Gastroesophageal sphincter (tissue), 4 donors: ENCODE data around the gene MPP4. TPM values are rescaled to one million over a fixed set of nuclear protein-coding genes. Genes with fewer than 3 reads are reported as not detected.

Source experiments
- ATAC-seq: fragments of 150-250 bp; one replicate; pipeline ENCODE4 v1.9.1; 2016; ENCODE audit warnings: mild to moderate bottlenecking, moderate library complexity
- H3K27ac ChIP-seq, 4 donors: fragments of 200-600 bp; sonication (generic) in 3 of 4; 1 replicate in 3 of 4; 2 replicates in 1 of 4; pipeline ENCODE4 v1.5.1; 2016 to 2019
- H3K27me3 ChIP-seq: fragments of 200-600 bp; sonication (generic); one replicate; pipeline ENCODE4 v1.5.1; 2019
- H3K36me3 ChIP-seq, 2 donors: fragments of 200-600 bp; sonication (generic); one replicate each; pipeline ENCODE4 v1.5.1; 2019; ENCODE audit warnings: control low read depth in 1 of 2
- H3K4me1 ChIP-seq, 3 donors: fragments of 200-600 bp; sonication (generic); 1 replicate in 2 of 3; 2 replicates in 1 of 3; pipeline ENCODE4 v1.5.1; 2016 to 2019; ENCODE audit warnings: control low read depth in 2 of 3
- H3K4me3 ChIP-seq, 2 donors: fragments of 200-600 bp; sonication (generic); one replicate each; pipeline ENCODE4 v1.5.1; 2019; ENCODE audit warnings: mild to moderate bottlenecking in 1 of 2, moderate library complexity in 1 of 2
- H3K9me3 ChIP-seq, 3 donors: fragments of 200-600 bp; sonication (generic); one replicate each; pipeline ENCODE4 v1.5.1; 2017 to 2019; ENCODE audit warnings: control low read depth in 2 of 3
- EP300 ChIP-seq: sonication (generic); formaldehyde crosslinking; IDR thresholded peaks from one replicate; pipeline ENCODE4 v1.6.1; 2017; ENCODE audit warnings: antibody characterized with exemption, mild to moderate bottlenecking
- POLR2A ChIP-seq, 2 donors: fragments of 450-650 bp; IDR thresholded peaks; one replicate each; pipeline ENCODE4 v1.6.1; 2017; ENCODE audit warnings: antibody characterized with exemption in 2 of 2, mild to moderate bottlenecking in 2 of 2, moderate library complexity in 1 of 2
- POLR2AphosphoS5 ChIP-seq: sonication (generic); formaldehyde crosslinking; IDR thresholded peaks from one replicate; pipeline ENCODE4 v1.6.1; 2017; ENCODE audit warnings: antibody characterized with exemption
- WGBS, 2 donors: methylation state at CpG; one replicate each; pipeline ENCODE4 v1.1.5; 2018; ENCODE audit warnings: low coverage in 1 of 2; 5-methylcytosine and 5-hydroxymethylcytosine counted together
- small RNA-seq, 4 donors: library from RNA; depleted of rRNA; stranded (forward); fragments of <200 nt; gene quantifications; one replicate each; pipeline ENCODE3, GENCODE V24; 2016
- total RNA-seq, 4 donors: library from RNA; depleted of rRNA; stranded (reverse); fragments of >200 nt; gene quantifications; one replicate each; pipeline ENCODE4 v1.1.0, GENCODE V29; 2016
- TF ChIP-seq, protein P1 (sequence below), 4 experiments: fragments of 200-600 bp in 2 of 4; fragments of 450-650 bp in 2 of 4; sonication (generic) in 1 of 4; IDR thresholded peaks; one replicate each; pipeline ENCODE4 v1.5.1; 2017 to 2019; ENCODE audit warnings: antibody characterized with exemption in 4 of 4, mild to moderate bottlenecking in 2 of 4, moderate library complexity in 2 of 4

Gene MPP4
- total RNA-seq, 4 donors from 2014 or later = 0.27 to 0.35 TPM; not detected in 2

DNA sequence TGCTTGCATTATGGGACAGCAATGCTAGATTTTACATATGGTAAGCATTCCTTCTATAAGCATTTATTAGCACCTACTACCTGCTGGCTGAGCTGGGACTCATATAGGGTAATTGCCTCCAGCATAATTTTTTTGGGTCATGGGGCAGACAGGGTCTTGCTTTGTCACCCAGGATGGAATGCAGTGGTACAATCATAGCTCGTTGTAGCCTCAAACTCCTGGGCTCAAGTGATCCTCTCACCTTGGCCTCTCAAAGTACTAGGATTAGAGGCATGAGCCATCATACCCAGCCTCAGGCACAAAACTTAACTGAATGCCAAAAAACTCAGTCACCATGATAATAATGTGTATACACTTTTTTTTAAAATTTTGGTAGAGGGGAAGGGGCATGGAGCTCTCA, 90.4 kb downstream of the MPP4 start:
- peaks cover 0 to 7% (median 0%) of the 10 kb centered on the region in 3 donors for H3K9me3 ChIP-seq
- TF ChIP-seq, protein P1, sequence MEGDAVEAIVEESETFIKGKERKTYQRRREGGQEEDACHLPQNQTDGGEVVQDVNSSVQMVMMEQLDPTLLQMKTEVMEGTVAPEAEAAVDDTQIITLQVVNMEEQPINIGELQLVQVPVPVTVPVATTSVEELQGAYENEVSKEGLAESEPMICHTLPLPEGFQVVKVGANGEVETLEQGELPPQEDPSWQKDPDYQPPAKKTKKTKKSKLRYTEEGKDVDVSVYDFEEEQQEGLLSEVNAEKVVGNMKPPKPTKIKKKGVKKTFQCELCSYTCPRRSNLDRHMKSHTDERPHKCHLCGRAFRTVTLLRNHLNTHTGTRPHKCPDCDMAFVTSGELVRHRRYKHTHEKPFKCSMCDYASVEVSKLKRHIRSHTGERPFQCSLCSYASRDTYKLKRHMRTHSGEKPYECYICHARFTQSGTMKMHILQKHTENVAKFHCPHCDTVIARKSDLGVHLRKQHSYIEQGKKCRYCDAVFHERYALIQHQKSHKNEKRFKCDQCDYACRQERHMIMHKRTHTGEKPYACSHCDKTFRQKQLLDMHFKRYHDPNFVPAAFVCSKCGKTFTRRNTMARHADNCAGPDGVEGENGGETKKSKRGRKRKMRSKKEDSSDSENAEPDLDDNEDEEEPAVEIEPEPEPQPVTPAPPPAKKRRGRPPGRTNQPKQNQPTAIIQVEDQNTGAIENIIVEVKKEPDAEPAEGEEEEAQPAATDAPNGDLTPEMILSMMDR (IDR thresholded peaks at IDR 0.05) = no peak
- TF ChIP-seq POLR2A (IDR thresholded peaks at IDR 0.05) = no peak
- TF ChIP-seq EP300 = no peak
- no peak for TF ChIP-seq POLR2AphosphoS5
- H3K27me3 ChIP-seq = no peaks in the 10 kb centered on the region
- H3K27ac ChIP-seq = no peak overlapping the region
- ATAC-seq = no peak
- no peaks in the 10 kb centered on the region for H3K4me1 ChIP-seq
- H3K4me3 ChIP-seq = no peak overlapping the region
- H3K36me3 ChIP-seq = no peaks in the 10 kb centered on the region
- WGBS, 2 donors = 50 to 86% methylated on average over 1 of the region's 1 CpG

DNA sequence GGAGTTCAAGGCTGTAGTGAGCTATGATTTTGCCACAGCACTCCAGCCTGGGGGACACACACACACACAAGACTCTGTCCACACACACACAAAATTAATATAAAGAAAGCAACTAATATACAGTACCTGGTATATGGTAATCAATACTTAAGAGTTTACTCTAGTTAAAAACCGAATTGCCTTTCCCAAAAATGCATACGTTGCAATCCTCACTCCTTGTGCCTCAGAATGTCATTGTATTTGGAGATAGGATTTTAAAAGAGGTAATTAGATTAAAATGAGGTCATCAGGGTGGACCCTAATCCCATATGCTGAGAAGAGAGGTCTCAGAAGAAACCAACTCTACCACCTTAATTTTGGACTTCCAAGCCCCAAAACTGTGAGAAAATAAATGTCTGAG, 90.9 kb downstream of the MPP4 start:
- Histone ChIP-seq H3K36me3 (no peaks in the 10 kb centered on the region), H3K27me3 (no peaks in the 10 kb centered on the region), H3K4me1 (no peaks in the 10 kb centered on the region), H3K9me3 (peaks cover 0 to 7% (median 0%) of the 10 kb centered on the region in 3 donors), H3K27ac (no peak overlapping the region), H3K4me3 (no peak overlapping the region)
- TF ChIP-seq EP300 (no peak), POLR2A (IDR thresholded peaks at IDR 0.05) (no peak), POLR2AphosphoS5 (no peak)
- TF ChIP-seq, protein P1 (IDR thresholded peaks at IDR 0.05) = no peak
- 83 to 88% methylated on average over 2 of the region's 2 CpGs for WGBS, 2 donors
- no peak for ATAC-seq

DNA sequence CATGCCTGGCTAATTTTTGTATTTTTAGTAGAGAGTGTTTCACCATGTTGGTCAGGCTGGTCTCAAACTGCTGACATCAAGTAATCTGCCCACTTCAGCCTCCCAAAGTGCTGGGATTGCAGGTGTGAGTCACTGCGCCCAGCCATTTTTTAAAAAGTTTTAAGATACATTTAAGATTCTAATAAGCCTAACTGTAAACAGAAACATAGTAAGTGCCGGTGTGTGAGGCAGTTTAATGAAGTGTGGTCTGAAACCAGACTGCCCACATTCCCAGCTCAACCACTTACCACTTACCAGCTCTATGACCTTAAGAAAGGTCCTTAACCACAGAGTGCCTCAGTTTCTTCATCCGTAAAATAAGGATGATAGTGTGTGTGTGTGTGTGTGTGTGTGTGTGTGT, 97.5 kb downstream of the MPP4 start:
- Histone ChIP-seq H3K9me3 (peaks cover 0 to 6% (median 0%) of the 10 kb centered on the region in 3 donors), H3K36me3 (no peaks in the 10 kb centered on the region), H3K27me3 (no peaks in the 10 kb centered on the region), H3K4me1 (no peaks in the 10 kb centered on the region), H3K4me3 (no peak overlapping the region), H3K27ac (no peak overlapping the region)
- WGBS, 2 donors = 89% methylated on average over 2 to 3 of the region's 3 CpGs
- TF ChIP-seq EP300 (no peak), POLR2A (IDR thresholded peaks at IDR 0.05) (no peak), POLR2AphosphoS5 (no peak)
- TF ChIP-seq, protein P1 (IDR thresholded peaks at IDR 0.05) = no peak
- no peak for ATAC-seq

DNA sequence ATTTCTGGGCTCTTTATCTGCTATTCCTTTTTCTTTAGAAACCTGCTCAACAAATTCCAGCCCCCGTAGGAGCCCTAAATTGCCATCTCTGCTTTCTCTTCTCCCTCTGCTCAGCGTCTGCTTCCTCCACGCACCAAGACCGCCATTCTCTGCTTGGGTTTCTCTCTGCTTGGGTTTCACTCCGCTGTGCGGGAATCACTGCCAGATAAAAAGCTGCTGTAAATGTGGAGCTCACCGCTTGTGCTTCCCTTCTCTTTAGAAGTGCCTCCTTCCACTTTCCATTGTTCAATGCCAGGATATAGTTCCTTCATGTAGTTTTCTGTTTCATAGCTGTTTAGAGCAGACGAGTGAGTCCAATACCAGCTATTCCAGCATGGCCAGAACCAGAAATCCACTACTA, 101.0 kb downstream of the MPP4 start:
- Histone ChIP-seq H3K36me3 (no peaks in the 10 kb centered on the region), H3K4me3 (peak overlapping the region in 1 of 2 donors; percentile 6), H3K27me3 (no peaks in the 10 kb centered on the region), H3K4me1 (no peaks in the 10 kb centered on the region), H3K27ac (no peak overlapping the region), H3K9me3 (peaks cover 0 to 6% (median 0%) of the 10 kb centered on the region in 3 donors)
- ATAC-seq = no peak
- 53 to 61% methylated on average over 8 of the region's 8 CpGs for WGBS, 2 donors
- no peak for TF ChIP-seq POLR2AphosphoS5
- TF ChIP-seq, protein P1 (IDR thresholded peaks at IDR 0.05) = no peak
- no peak for TF ChIP-seq POLR2A (IDR thresholded peaks at IDR 0.05)
- no peak for TF ChIP-seq EP300

Small RNAs within 50 kb of the gene (small RNA-seq; reads per million reads assigned to genes)
- gene RNU6-651P = 0 reads per million in 4 donors

Other genes with a start within 250 kb of the MPP4 start
- gene TRAK2, start 247.2 kb downstream of the MPP4 start, total RNA-seq = 100 to 1,000 TPM in 2 of 4 donors, 10 to 100 TPM in 2; 64.8 to 129 (median 105) TPM
- 10 to 100 TPM in 3 of 4 donors, 1 to 10 TPM in 1; 9.3 to 34.9 (median 13.0) TPM for gene STRADB, start 246.9 kb downstream of the MPP4 start, total RNA-seq
- 10 to 100 TPM; 12.3 to 32.8 (median 24.4) TPM for gene TMEM237, start 55.1 kb downstream of the MPP4 start, total RNA-seq
- gene ALS2, start 82.3 kb upstream of the MPP4 start, total RNA-seq = 10 to 100 TPM; 15.2 to 26.7 (median 20.8) TPM
- gene CDK15, start 107.9 kb upstream of the MPP4 start, total RNA-seq = 1 to 10 TPM in 3 of 4 donors, under 1 TPM in 1; 0.07 to 1.8 (median 1.4) TPM